ENCODE results near the gene SLC1A2. TPM values are rescaled to one million over a fixed set of nuclear protein-coding genes. Genes with fewer than 3 reads are reported as not detected.

The SLC1A2 gene
- total RNA-seq, 1 donor from 2014 or later, result not detected

- no peaks in the 10 kb centered on the region for H3K27me3 ChIP-seq (ENCODE audit: control insufficient read depth, insufficient read depth, low read length)
- no peaks in the 10 kb centered on the region for H3K36me3 ChIP-seq (ENCODE audit: control insufficient read depth, insufficient read depth, low read length)
- no peak for TF ChIP-seq CTCF (IDR thresholded peaks at IDR 0.05; ENCODE audit: insufficient read depth, low read length, poor library complexity, severe bottlenecking)
- no peak for DNase-seq (ENCODE audit: low read depth)
- no peak overlapping the region for H3K4me3 ChIP-seq (ENCODE audit: low read depth, low read length)
These were observed 142.8 kb downstream of the SLC1A2 start for GRCh38 chr11:35276396-35277145.

DNA sequence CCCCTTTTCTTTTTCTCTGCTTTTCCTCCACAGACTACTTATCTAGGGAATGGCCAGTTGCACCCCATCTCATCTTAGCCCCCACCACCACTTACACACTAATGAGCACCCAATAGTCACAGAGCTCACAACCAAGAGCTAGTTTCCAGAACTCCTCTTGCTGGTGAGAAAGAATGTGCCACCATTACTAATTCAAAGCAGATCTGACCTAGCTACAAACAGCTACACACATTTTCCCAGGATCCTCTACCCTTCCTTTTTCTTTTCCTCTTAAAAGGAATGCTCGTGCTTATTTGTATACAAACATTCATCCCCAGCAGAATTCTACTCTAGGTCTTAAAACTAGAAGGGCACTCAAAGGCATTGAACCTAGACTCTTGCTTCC, 143.6 kb downstream of the SLC1A2 start:
- TF ChIP-seq CTCF (IDR thresholded peaks at IDR 0.05; ENCODE audit: insufficient read depth, low read length, poor library complexity, severe bottlenecking), result no peak
- Histone ChIP-seq H3K27me3 (ENCODE audit: control insufficient read depth, insufficient read depth, low read length) (no peaks in the 10 kb centered on the region), H3K4me3 (ENCODE audit: low read depth, low read length) (no peak overlapping the region), H3K36me3 (ENCODE audit: control insufficient read depth, insufficient read depth, low read length) (no peaks in the 10 kb centered on the region)
- no peak for DNase-seq (ENCODE audit: low read depth)

DNA sequence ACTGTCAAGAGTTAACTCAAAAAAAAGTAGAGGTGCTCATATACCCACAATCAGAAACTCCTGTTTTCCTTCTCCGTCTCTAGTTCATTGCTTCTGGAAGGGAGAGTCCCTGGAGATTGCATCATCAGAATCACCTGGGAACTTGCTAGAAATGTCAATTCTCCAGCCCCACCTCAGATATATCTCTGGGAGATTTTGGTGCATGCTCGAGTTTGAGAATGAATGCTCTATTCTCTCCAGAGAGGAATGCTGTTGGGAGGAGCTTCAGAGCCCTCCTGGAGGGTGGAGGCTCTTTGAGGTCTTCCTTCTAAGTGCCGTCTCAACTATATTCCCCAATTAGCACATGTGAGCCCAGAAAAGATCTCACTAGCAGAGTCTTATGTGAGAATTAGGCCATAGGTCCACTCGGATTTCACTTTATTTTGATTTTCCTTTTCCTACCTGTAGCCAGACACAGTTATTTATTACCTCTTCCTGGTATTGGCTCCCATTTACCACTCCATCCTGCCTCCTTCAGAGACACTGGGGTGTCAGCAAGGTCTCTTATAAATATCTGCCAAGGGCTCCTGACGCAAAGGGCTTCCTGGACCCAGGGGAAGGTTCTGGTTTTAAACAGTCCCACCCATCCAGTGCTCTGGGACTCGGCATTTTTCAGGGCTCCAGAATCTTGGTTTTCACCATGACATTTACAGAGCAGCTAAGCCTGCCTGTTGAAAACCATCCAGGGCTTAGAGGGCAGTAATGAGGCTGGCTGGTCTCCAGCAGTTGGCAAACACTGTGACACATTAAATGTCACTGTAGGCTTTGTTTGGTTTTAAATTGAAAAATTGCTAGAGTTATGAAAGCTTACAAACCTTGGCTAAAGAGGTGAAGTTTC, 144.2 kb downstream of the SLC1A2 start:
- TF ChIP-seq CTCF (IDR thresholded peaks at IDR 0.05; ENCODE audit: insufficient read depth, low read length, poor library complexity, severe bottlenecking), result no peak
- Histone ChIP-seq H3K4me3 (ENCODE audit: low read depth, low read length) (no peak overlapping the region), H3K27me3 (ENCODE audit: control insufficient read depth, insufficient read depth, low read length) (no peaks in the 10 kb centered on the region), H3K36me3 (ENCODE audit: control insufficient read depth, insufficient read depth, low read length) (no peaks in the 10 kb centered on the region)
- no peak for DNase-seq (ENCODE audit: low read depth)

- no peak for TF ChIP-seq CTCF (IDR thresholded peaks at IDR 0.05; ENCODE audit: insufficient read depth, low read length, poor library complexity, severe bottlenecking)
- no peak overlapping the region for H3K4me3 ChIP-seq (ENCODE audit: low read depth, low read length)
- no peaks in the 10 kb centered on the region for H3K36me3 ChIP-seq (ENCODE audit: control insufficient read depth, insufficient read depth, low read length)
- H3K27me3 ChIP-seq (ENCODE audit: control insufficient read depth, insufficient read depth, low read length), result no peaks in the 10 kb centered on the region
- no peak for DNase-seq (ENCODE audit: low read depth)
These were observed 146.9 kb downstream of the SLC1A2 start for GRCh38 chr11:35272391-35272902.

GRCh38 chr11:35271031-35271430, 148.3 kb downstream of the SLC1A2 start:
- no peak for TF ChIP-seq CTCF (IDR thresholded peaks at IDR 0.05; ENCODE audit: insufficient read depth, low read length, poor library complexity, severe bottlenecking)
- DNase-seq (ENCODE audit: low read depth), result no peak
- Histone ChIP-seq H3K4me3 (ENCODE audit: low read depth, low read length) (no peak overlapping the region), H3K36me3 (ENCODE audit: control insufficient read depth, insufficient read depth, low read length) (no peaks in the 10 kb centered on the region), H3K27me3 (ENCODE audit: control insufficient read depth, insufficient read depth, low read length) (no peaks in the 10 kb centered on the region)
